Forelimb muscle (tissue), 1 donor: ENCODE data around the gene XPR1. TPM values are rescaled to one million over a fixed set of nuclear protein-coding genes. Genes with fewer than 3 reads are reported as not detected.

Experiments used
- DNase-seq: peaks from one replicate; pipeline ENCODE4 v3.0.0-alpha.2; 2013; ENCODE audit warnings: low read depth
- polyA plus RNA-seq: library from polyadenylated mRNA; unstranded; fragments of 120-200 nt; gene quantifications from one replicate; pipeline ENCODE4 v1.2.1, GENCODE V29; 2013; ENCODE audit not compliant: insufficient read length

The XPR1 gene
- polyA plus RNA-seq, 1 donor, result 9.1 TPM

DNA sequence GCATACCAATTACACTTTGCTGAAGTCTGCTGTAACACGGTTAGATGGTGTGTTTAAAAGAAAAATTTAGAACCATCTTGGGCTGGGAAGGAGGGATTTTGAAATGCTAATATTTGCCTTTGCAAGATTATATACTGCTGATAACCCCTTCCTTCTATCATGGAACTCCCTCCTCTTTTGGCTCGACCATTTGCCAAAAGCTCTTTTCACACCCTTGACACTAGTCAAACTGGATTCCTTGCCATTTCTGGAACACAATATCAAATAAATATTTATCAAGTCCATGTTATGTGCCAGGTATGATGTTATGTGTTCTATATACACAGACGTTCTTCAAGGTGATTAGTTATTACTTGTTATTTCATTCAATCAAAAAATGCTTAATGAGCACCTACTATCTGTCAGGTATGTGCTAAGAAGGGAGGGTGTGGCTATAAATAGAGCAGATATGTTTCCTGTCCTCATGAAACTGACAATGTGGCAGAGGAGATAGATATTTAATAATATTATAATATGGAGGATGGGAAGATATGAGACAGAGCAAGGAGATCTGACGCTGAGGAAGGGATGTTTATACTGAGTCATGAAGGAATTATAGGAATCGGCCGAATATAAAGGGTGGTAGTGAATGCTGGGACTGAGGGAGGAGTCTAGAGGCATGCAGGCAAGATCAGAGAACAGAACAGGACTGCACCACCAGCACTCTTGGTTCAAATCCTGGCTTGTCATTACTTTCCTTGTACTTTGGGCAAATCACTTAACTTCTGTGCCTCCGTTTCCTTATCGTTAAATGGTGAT, 16.1 kb upstream of the XPR1 start:
- no peak for DNase-seq

DNA sequence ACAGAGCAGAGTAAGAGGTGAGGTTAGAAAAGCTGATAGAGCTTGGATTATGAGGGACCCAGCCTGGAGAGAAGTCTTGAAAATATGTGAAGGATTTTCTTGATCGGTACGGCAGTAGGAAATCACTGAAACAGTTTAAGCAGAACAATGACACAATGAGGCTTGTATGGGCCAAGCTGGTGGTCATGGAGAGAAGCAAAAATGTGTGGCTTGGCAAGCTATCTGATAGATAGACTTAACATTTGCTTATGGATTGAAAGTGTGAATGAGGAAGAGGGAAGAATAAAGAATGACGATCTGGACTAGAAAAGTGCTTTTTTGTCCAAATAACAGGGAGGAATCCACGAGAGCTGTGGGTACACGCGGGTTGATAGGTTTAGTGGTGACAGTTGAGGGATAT, 15.4 kb upstream of the XPR1 start:
- DNase-seq, result no peak

DNA sequence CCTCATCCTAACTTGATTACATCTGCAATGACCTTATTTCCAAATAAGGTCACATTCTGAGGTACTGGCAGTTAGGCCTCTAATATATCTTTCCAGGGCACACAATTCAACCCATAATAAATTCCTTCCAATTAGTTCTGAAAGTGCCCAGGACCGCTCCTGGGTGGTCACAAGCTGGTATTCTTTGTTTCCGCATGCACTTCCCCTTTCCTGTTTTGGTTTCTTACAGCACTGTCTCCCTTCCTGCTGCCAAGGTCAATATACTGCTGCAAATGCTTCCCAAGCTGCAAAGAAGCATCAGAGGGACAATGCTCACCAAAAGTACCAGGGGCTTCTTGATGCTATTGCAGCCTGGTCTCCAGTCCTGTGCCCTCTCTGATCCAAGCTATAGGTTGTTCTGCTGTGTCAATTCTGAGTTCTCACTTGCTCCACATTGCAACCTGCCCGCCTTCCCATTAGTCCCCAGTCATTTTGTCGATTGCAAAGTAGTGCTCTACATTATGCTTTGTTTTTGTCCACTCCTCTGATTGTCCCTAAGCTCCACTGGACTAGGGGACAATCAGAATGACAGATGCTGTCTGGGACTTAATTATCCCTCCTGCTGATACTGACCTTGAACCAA, 13.9 kb upstream of the XPR1 start:
- DNase-seq, result no peak

GRCh38 chr1:180620581-180620980, 11.2 kb upstream of the XPR1 start:
- DNase-seq, result no peak

DNA sequence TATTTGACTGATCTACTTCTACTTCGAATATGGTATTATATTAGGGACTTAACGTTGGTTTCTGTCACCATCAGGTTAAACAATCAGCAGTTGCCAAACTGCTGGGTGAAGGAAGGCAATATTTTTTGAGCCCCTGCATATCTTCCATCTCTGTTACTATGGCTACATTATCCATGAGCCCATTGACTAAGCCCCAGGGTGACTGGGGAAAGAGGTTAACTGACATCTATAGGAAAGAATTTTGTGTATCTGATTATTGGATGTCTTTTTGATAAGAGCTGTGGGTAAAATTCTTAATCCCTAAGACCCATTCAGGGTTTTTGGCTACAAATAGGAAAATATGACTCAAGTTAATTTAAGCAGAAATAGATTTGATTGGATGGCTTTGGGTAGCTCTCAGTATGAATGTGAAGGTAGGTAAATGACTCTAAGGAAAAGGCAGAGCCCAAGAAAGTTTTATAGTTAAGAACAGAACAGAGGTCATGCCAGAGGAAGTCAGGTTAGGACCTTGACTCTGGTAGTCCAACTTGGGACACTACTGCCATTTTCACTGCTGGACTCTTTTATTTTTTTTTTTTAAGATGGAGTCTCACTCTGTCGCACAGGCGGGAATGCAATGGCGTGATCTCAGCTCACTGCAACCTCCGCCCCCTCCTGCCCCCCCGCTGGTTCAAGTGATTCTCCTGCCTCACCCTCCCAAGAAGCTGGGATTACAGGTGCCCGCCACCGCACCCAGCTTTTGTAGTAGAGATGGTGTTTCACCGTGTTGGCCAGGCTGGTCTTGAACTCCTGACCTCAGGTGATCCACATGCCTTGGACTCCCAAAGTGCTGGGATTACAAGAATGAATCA, 8.9 kb upstream of the XPR1 start:
- no peak for DNase-seq

- no peak for DNase-seq
These were observed 8.1 kb upstream of the XPR1 start for GRCh38 chr1:180623579-180624347.

DNA sequence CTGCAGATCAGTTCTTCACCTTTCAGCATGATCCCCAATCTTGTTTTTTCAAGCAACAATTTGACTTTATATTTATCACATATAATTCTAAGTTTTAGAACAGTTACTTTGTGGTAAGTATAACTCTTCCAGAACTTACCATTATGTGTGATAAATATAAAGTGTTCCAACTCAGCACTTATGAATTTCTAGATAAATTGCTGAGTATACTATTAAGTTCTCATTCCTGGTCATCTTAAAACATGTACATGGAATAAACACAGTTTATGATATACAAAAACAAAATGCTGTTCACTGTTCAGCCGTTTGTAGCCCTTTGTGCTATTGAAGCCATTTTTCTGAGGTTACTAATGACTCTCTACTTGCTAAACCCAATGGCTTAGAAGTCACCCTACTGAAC, 5.1 kb upstream of the XPR1 start:
- DNase-seq, result no peak

- no peak for DNase-seq
These were observed 4.4 kb upstream of the XPR1 start for GRCh38 chr1:180627411-180627810.

DNA sequence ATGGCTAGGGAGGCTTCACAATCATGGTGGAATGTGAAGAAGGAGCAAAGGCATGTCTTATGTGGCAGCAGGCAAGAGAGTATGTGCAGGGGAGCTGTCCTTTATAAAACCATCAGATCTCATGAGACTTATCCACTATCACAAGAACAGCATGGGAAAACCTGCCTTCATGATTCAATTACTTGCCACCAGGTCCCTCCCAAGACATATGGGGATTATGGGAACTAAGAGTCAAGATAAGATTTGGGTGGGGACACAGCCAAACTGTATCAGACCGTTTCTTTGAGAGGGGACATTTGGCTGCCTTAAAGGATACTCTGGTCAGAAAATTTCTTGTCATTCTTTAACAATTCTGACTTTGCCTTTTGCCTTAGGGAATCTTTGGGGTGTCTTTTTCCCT, 3.2 kb upstream of the XPR1 start:
- DNase-seq, result no peak

GRCh38 chr1:180630408-180631193, 1.2 kb upstream of the XPR1 start:
- no peak for DNase-seq

GRCh38 chr1:180631194-180631765, 542 bp upstream of the XPR1 start:
- DNase-seq, result no peak

DNA sequence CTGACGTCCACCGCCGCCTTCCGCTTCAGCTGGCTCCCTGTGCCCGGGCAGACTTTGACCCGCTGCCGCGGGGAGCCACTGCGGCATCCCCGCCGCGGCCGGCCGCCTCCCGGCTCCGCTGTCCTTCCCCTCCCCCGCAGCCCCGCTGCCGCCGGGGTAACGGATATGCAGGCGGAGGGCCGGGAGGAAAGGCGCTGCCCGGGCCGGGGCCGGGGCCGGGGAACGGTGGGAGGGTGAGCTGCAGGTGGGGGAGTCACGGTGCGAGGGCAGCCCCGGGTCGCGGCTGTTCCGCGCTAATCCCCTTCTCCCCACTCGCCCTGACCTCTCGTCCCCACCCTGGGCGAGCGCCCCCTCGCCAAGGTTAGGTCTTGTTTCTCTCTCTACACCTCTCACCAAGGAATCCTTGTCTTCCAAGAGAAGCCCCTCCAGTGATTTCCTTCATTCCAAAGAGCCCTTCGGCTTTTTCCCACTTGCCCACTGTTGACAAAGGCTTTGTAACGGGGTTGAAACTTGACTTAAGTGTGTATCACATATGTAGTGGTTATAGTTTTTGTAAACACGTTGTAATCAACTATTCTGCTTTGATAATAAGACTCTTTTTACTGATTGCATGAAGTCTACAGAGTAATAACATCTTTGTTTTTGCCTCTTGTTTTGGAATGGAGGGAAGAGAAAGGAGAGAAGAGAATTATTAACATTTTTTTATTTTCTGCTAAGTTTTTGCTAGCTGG, 669 bp downstream of the XPR1 start:
- DNase-seq, result no peak

DNA sequence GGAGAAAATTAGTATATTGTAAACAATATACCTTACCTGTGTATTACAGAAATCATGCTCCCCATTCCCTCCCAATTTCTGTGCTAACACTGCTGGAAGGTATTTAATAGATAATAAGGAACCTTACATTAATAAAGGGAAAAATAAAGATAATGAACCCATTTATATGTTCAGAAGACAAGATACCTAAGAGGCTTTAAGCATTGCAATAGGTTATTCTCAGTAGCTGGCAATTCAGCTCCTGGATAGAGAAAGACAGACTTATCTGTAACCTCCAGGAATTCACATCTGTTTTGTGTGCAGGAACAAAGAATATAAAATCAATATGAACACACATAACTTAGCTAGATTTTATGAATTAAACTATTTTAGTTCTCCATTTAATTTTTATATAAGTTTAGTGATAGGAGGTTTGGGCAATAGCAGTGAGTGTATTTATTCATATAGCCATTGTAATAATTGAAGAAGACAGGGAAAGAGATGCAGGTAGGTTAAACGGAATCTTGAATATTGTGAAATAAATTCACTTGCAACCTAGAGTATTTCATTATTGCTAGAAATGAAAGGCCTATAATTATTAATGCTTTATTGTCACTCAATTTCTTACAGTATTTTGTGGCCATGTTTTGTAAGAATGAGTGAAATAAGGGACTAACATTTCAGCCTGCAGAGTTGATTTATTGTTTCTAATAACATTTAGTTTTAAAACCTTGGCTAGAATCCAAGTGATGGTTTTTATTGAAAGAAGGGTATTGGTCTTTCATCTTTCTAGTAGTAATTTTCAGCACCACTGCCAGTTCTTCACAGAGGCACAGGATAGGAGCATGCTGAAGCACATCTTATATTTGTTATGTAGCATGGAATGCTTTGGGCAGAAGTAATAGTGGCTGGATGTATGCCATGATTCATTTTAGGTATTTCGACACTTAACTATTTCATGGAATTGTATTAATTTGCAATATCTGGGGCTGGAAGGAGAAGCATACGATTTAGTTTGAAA, 1.5 kb downstream of the XPR1 start:
- DNase-seq, result no peak

DNA sequence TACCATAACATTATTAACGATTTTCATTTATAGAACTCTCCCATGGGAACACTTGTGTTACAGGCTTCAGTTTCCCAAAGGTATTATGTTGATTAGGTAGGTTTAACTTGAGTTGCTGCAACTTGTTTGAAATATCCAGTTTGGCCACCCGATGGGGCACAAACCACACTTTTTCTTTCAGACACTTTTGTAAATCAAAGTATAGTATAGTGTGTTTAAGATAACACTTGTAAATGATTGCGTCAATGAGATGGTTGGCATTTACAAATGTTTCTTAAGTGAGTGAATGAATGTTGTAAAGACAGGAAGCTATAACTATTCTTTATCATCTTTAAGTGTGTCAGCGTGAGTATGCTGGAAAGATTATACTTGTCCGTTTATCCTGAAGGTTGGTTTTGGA, 4.3 kb downstream of the XPR1 start:
- DNase-seq, result no peak

GRCh38 chr1:180639871-180640270, 8.0 kb downstream of the XPR1 start:
- no peak for DNase-seq

- DNase-seq, result no peak
These were observed 8.7 kb downstream of the XPR1 start for GRCh38 chr1:180640531-180640949.

DNA sequence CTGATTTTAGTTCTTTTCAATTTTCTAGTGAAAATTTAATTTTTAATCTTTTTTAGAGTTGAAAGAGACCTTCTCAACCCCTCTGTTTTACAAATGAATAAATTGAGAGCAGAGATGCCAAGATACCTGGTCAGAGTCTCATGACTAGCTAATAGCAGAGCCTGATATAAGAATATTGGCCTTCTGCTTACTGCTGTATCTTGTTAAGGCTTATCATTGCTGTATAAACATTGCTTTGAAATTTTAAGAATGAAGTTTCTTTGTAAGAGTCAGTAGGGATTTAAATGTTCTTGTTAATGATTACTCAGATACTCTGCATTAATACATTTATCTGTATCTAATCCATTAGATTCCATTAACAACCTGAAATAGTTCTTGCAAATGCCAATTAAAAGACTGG, 9.8 kb downstream of the XPR1 start:
- DNase-seq, result no peak

DNA sequence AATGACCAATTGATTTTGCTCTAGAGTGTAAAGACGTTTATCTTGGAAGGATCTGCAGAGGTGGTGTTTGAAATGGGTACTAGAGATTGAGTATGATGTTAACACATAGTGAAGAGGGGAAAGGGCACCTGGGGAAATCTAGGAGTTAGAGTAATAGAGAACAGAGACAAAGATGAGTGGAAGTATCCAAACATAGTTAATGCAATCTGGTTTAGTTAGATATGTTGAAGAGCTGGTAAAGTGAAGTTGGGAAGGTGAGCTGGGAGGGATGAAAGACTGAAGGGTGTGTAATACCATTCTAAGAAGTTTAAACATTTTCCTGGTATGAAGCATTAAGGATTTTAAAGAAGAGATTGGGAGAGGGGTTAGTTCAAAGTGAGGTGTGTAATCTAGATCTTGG, 11.0 kb downstream of the XPR1 start:
- DNase-seq, result no peak

GRCh38 chr1:180643693-180644092, 11.9 kb downstream of the XPR1 start:
- no peak for DNase-seq
